OCI-LY7 (cell line): ENCODE measurements around the gene GPRC6A. TPM values are rescaled to one million over a fixed set of nuclear protein-coding genes. Genes with fewer than 3 reads are reported as not detected.

Experiments
- BruUV-seq: library from RNA; stranded (reverse); fragments of 400-500 nt; replicated peaks from 2 replicates; lab custom pipeline; 2021; lab: Mats Ljungman, UMichigan
- CTCF ChIA-PET: fragments of 300-600 bp; sonication (Branson Sonifier 250); formaldehyde crosslinking; loops from one replicate; lab custom pipeline; 2022; ENCODE audit warnings: antibody characterized with exemption; ENCODE audit not compliant: unreplicated experiment; lab: Charles Lee
- POLR2A ChIA-PET: fragments of 300-600 bp; sonication (Branson Sonifier 250); formaldehyde crosslinking; loops from one replicate; lab custom pipeline; 2022; ENCODE audit warnings: antibody characterized with exemption; lab: Charles Lee
- DNase-seq: peaks from one replicate; pipeline ENCODE4 v3.0.0-alpha.2; 2015; ENCODE audit warnings: low spot score
- H2AFZ ChIP-seq: fragments of 200-600 bp; sonication (generic), shearing (Covaris generic); 2 replicates; pipeline ENCODE4 v1.6.1; 2014; ENCODE audit warnings: mild to moderate bottlenecking, antibody characterized with exemption, low read length, moderate library complexity
- H3K27ac ChIP-seq: fragments of 200-600 bp; sonication (generic); 2 replicates; pipeline ENCODE4 v1.5.1; 2014; ENCODE audit warnings: mixed run types, low read depth, mild to moderate bottlenecking, moderate library complexity, low read length, inconsistent platforms; ENCODE audit not compliant: poor library complexity, severe bottlenecking
- H3K36me3 ChIP-seq: fragments of 200-600 bp; sonication (generic); 2 replicates; pipeline ENCODE4 v1.6.1; 2014; ENCODE audit warnings: mild to moderate bottlenecking, antibody characterized with exemption, low read length, moderate library complexity, mixed read lengths; ENCODE audit not compliant: insufficient read depth
- H3K4me1 ChIP-seq: fragments of 200-600 bp; sonication (generic); 2 replicates; pipeline ENCODE4 v1.5.1; 2014; ENCODE audit warnings: mild to moderate bottlenecking, low read length; ENCODE audit not compliant: insufficient read depth, poor library complexity, severe bottlenecking
- H3K4me2 ChIP-seq: fragments of 200-600 bp; sonication (generic); 2 replicates; pipeline ENCODE4 v1.6.1; 2014; ENCODE audit warnings: mild to moderate bottlenecking, low read length
- H3K4me3 ChIP-seq: fragments of 200-600 bp; sonication (generic); 2 replicates; pipeline ENCODE4 v1.5.1; 2014; ENCODE audit warnings: mild to moderate bottlenecking, low read depth, low read length; ENCODE audit not compliant: poor library complexity, severe bottlenecking
- H3K79me2 ChIP-seq: fragments of 200-600 bp; sonication (generic); 2 replicates; pipeline ENCODE4 v1.6.1; 2016; ENCODE audit warnings: low read depth, mild to moderate bottlenecking, low read length, moderate library complexity, mixed read lengths; ENCODE audit not compliant: insufficient read depth
- H3K9me2 ChIP-seq: fragments of 200-600 bp; sonication (generic); 2 replicates; pipeline ENCODE4 v1.6.1; 2016; ENCODE audit warnings: mild to moderate bottlenecking, low read length, mixed read lengths; ENCODE audit not compliant: insufficient read depth
- H3K9me3 ChIP-seq: fragments of 200-600 bp; sonication (generic); 2 replicates; pipeline ENCODE4 v1.6.1; 2014; ENCODE audit warnings: mild to moderate bottlenecking, mixed run types, low read length, mixed read lengths
- H4K20me1 ChIP-seq: fragments of 200-600 bp; sonication (generic); 2 replicates; pipeline ENCODE4 v1.6.1; 2014; ENCODE audit warnings: mild to moderate bottlenecking, antibody characterized with exemption, low read length, moderate library complexity, mixed read lengths; ENCODE audit not compliant: insufficient read depth
- EZH2phosphoT487 ChIP-seq: fragments of 200-600 bp; sonication (generic); IDR thresholded peaks from 2 replicates; pipeline ENCODE4 v1.6.1; 2018; ENCODE audit warnings: low read depth, borderline replicate concordance, mild to moderate bottlenecking, mixed run types, antibody characterized with exemption, low read length, moderate library complexity, mixed read lengths
- intact Hi-C: fragments of 100-400 bp; cut with micrococcal nuclease; formaldehyde crosslinking; loops from one replicate; pipeline ENCODE4 v1.10.0; 2022; ENCODE audit not compliant: unreplicated experiment
- total RNA-seq, 2 experiments: library from RNA; depleted of rRNA in 1 of 2; stranded (reverse); fragments of >200 nt in 1 of 2; shearing (Covaris generic) in 1 of 2; gene quantifications; 2 replicates each; pipeline ENCODE4 v1.2.3, GENCODE V29; 2014 to 2022
- TF ChIP-seq, protein P1 (sequence below): fragments of 200-600 bp; sonication (generic); conservative IDR thresholded peaks from 2 replicates; pipeline ENCODE4 v1.5.1; 2014; ENCODE audit warnings: mild to moderate bottlenecking, antibody characterized with exemption, low read length, moderate library complexity, mixed read lengths

GPRC6A gene
- total RNA-seq, 2 experiments from 2014 or later: not detected

DNA sequence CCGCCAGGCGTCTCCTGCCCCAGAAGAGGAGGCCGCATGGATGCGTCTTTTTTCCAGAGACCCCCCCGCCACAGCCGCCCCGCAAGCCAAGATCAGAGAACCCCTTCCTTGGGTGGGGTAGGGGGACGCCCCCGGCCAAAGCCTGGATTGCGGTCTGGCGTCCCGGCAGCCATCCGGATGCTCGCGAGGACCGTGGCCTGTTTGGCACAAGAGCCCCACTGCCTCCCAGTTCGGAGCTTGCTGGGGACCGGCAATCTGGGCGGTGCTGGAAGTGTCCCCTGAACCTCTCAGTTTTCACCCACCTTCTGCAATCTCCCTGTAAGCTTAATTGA is 64.3 kb downstream of the GPRC6A start:
- POLR2A ChIA-PET: no interaction called here
- Histone ChIP-seq H4K20me1 (no peaks in the 10 kb centered on the region), H3K4me1 (no peaks in the 10 kb centered on the region), H2AFZ (no peak overlapping the region), H3K9me2 (no peaks in the 10 kb centered on the region), H3K4me2 (no peak overlapping the region), H3K79me2 (no peaks in the 10 kb centered on the region), H3K36me3 (no peaks in the 10 kb centered on the region), H3K9me3 (no peaks in the 10 kb centered on the region), H3K4me3 (no peak overlapping the region), H3K27ac (no peak overlapping the region)
- no peak for TF ChIP-seq EZH2phosphoT487
- TF ChIP-seq, protein P1, sequence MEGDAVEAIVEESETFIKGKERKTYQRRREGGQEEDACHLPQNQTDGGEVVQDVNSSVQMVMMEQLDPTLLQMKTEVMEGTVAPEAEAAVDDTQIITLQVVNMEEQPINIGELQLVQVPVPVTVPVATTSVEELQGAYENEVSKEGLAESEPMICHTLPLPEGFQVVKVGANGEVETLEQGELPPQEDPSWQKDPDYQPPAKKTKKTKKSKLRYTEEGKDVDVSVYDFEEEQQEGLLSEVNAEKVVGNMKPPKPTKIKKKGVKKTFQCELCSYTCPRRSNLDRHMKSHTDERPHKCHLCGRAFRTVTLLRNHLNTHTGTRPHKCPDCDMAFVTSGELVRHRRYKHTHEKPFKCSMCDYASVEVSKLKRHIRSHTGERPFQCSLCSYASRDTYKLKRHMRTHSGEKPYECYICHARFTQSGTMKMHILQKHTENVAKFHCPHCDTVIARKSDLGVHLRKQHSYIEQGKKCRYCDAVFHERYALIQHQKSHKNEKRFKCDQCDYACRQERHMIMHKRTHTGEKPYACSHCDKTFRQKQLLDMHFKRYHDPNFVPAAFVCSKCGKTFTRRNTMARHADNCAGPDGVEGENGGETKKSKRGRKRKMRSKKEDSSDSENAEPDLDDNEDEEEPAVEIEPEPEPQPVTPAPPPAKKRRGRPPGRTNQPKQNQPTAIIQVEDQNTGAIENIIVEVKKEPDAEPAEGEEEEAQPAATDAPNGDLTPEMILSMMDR: no peak
- no peak for DNase-seq
- intact Hi-C loops: no loop called here
- CTCF ChIA-PET: no interaction called here
- no TSS peak for BruUV-seq

DNA sequence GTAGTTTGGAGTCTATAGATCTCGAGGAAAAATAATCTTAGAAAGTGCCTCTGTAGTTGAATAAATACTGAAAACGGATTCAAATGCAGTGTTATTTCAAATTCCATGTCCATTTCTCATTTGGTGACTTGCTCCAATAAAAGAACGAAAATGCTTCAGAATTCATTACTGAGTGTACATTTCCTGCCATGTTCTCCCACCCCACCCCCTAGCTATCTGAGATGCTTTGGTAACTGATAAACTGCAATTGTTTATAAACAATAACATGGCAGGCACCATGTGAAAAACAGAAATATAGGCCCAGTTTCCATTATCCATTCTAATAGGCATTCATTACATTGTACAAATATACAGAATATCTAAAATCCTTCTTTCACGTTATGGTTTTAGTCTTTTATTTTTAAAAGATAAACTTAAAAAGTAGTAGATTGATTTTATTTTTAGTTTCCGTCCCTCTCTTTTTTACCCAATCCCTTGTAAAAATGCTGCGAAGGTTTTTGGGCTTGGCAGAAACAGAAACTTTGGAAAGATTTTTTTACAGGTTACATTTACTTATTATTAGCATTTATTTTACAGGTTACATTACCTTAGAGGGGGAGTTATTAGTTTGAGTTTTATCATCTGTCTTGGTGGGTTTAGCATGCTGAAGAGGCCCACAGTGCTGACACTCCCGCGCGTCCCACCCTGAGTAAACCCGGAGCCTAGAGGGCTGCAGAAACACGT is 64.8 kb downstream of the GPRC6A start:
- ChIA-PET CTCF (no interaction called here), POLR2A (interaction anchor here (0.7 kb wide), 1 partner anchor 481 kb away, joined by 3 read pairs; no protein-coding TSS in a partner anchor)
- H3K27ac ChIP-seq: no peak overlapping the region
- no peaks in the 10 kb centered on the region for H4K20me1 ChIP-seq
- intact Hi-C loops: no loop called here
- no peak overlapping the region for H3K4me2 ChIP-seq
- DNase-seq: no peak
- no TSS peak for BruUV-seq
- H3K9me2 ChIP-seq: no peaks in the 10 kb centered on the region
- H3K79me2 ChIP-seq: no peaks in the 10 kb centered on the region
- no peak overlapping the region for H3K4me3 ChIP-seq
- no peaks in the 10 kb centered on the region for H3K9me3 ChIP-seq
- H3K36me3 ChIP-seq: no peaks in the 10 kb centered on the region
- TF ChIP-seq, protein P1: no peak
- TF ChIP-seq EZH2phosphoT487: no peak
- no peak overlapping the region for H2AFZ ChIP-seq
- H3K4me1 ChIP-seq: no peaks in the 10 kb centered on the region

DNA sequence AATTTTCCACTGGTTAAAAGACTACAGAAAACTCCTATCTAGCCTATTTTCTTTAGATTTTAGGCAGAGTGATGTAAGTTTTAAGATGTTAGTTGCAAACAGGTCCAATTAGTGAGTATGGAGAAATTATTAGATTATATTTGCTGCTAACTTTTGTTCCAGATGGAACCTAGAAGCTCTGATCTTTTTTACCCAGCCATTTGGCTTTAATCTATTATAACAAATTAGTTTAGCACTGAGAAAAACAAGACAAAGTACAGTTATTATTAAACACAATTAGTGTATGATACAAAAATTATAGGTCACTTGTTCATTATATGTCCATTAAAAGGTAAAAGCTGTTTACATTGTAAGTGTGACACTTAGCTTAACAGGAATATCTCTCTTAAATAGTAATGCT is 65.8 kb downstream of the GPRC6A start:
- H3K36me3 ChIP-seq: no peaks in the 10 kb centered on the region
- H3K27ac ChIP-seq: no peak overlapping the region
- no peak overlapping the region for H3K4me2 ChIP-seq
- TF ChIP-seq EZH2phosphoT487: no peak
- TF ChIP-seq, protein P1: no peak
- DNase-seq: no peak
- no TSS peak for BruUV-seq
- no peak overlapping the region for H3K4me3 ChIP-seq
- no peaks in the 10 kb centered on the region for H3K4me1 ChIP-seq
- ChIA-PET POLR2A (no interaction called here), CTCF (no interaction called here)
- intact Hi-C loops: no loop called here
- H3K9me2 ChIP-seq: no peaks in the 10 kb centered on the region
- no peaks in the 10 kb centered on the region for H4K20me1 ChIP-seq
- no peaks in the 10 kb centered on the region for H3K79me2 ChIP-seq
- no peak overlapping the region for H2AFZ ChIP-seq
- no peaks in the 10 kb centered on the region for H3K9me3 ChIP-seq
